NCI-H510A (cell line): Measurements from ENCODE around the gene ITGA7.

ENCODE experiments used
- DNase-seq: peaks from one replicate; lab custom pipeline; 2025; lab: John Stamatoyannopoulos, UW

ITGA7 gene

DNA sequence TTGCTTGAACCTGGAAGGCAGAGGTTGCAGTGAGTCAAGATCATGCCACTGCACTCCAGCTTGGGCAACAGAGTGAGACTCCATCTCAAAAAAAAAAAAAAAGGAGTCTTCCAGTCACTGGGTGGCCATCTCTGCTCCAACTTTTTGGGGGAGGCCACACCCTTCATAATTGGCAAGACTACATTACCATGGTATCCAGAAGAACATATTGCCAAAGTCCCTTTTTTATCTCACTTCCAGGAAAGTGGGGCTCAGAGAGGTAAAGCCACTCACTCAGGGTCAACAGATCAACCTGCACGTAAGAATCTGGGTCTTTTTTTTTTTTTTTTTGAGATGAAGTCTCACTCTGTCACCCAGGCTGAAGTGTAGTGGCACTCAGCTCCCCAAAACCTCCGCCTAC, 26.2 kb upstream of the ITGA7 start:
- no peak for DNase-seq

DNA sequence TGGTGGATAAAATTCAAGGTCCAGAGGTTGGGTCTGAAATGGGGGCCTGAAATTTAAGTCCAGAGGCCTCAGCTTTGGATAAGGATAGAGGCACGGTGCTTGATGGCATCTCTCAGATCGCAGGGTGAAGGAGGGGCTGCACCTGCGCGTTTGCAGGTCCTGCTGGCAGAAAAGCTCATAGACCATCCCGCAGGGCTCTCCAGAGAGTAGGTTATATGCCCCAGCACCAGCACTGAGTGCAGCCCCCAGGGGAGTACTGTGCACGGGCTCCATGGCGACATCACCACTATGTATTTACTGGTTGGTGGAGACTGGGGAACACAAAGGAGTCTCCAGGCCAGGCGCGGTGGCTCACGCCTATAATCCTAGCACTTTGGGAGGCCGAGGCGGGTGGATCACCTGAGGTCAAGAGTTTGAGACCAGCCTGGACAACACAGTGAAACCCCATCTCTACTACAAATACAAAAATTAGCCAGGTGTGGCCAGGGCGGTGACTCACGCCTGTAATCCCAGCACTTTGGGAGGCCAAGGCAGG, 25.4 kb upstream of the ITGA7 start:
- DNase-seq: no peak

- DNase-seq: no peak
These were observed 24.6 kb upstream of the ITGA7 start for GRCh38 chr12:55732288-55732687.

DNA sequence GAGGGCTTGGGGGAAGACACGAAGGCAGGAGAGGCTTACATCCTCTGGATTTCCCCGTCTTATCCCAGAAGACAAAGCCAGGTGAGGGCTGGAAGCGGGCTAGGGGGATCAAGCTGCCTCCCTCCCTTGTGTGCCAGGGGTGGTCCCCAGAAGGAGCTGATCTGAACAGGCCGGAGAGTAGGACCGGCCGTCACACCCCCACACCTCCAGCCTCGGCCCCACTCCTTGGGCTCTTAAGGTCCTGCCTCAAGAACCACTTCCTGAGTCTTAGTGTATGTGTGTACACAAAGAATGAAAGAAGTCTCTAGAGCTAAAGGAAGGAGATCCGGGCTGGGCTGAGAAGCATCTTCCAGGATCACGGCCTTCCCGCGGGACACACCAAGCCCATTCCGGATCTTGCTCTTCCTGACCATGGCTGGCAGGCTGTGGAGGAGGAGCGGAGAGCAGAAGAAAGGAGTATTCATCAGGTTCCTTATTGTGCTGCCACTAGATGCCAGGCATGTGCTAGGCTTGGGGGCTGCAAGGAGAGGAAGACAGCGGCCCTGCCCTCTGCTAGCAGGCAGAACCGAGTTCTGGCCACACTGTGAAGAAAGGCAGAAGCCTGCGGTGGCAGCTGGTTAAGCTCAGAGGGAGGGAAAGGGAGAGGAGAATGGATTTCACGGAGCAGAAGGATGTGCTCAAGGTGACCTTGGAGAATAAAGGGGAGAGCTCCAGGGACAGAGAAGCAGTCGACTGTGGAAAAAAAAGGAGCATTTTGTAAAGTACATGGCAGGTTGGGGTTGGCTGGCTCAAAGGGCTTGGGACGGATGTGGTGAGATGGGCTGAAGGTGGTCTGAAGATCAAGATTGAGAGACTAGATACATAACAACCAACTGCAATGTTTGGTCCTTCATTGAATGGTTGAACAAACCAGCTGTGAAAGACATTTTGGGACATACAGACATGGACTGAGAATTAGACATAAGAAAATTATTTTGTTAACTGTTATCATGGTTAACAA, 22.4 kb upstream of the ITGA7 start:
- DNase-seq: no peak

DNA sequence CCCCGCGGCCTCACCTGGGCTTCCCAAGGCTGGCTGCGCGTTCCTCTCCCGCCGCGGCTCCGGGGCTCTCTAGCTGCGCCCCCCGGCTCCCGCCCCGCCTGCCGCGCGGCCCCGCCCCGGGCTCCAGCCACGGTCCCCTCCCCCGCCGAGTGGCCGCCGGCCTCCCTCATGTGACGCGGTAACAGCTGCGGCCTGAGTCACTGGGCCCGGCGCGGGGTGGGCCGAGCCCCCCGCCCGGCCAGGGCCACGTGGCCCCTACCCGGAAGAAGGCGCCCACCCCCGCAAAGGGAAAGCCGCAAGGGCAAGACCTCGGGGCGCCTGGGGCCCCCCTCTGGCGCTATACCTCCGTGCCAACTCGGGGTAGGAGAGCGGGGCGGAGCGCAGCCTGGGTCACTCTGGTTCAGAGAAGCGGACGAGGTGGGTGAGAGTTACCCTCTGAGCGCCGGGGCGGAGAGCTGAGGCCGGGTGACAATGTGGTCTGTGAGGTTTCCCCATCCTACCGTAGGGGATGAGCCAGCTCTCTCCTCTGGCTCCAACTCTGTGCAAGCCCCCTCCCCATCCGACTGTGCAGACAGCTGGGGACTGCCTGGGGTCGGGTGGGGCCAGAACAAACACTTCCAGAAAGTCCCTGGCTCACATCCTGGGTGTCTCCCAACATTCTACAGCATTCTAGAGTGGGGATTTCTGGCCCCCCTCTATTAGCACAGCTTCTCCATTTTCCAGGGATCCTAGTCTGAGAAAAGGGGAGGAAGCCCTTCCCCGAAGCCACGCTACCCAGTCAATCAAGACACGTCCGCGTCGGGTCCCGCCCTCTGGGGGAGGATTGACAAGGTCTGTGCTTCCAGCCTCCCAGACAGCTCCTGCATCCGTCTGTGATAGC, 21.5 kb upstream of the ITGA7 start, which contains the start of gene CD63:
Gene CD63 (minus strand): TSS at position 71 of the 880 bp plus-strand sequence. CDS start 668 bp downstream, outside the sequence.
- DNase-seq: peak; percentile 86

DNA sequence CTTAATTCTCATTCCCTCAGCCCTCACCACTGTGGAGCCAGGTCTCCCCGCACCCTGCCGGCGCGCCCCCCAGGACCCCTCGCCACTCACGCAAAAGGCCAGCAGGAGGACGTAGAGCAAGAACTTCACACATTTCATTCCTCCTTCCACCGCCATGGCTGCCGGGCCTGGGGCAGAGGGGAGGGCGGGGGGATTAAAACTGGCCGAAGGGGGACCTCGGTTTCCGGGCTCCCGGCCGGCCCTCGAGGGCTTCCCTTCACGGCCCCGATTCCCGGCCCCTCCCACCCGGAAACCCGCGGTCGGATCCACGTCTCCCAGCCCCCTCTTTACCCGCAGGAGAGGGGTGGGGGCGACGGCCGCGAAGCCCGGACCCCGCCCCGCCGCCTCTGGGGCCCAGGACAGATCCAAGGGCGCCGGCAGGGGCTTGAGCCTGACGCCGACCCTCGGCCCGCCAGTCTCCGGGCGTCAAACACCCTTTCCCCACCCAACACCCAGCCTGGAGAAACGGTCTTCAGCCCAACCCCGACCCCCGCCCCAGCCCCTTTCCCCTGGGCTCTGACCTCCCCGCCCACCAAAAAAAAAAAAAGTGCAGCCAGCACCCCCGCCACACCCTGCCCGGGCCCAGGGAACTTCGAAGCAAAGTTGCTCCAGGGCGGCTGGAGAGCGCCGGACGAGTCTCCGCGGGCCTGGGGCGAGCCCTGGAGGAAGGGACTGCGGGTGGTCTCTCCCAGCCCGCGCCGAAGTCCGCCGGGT, 20.7 kb upstream of the ITGA7 start:
- DNase-seq: peak; percentile 56

DNA sequence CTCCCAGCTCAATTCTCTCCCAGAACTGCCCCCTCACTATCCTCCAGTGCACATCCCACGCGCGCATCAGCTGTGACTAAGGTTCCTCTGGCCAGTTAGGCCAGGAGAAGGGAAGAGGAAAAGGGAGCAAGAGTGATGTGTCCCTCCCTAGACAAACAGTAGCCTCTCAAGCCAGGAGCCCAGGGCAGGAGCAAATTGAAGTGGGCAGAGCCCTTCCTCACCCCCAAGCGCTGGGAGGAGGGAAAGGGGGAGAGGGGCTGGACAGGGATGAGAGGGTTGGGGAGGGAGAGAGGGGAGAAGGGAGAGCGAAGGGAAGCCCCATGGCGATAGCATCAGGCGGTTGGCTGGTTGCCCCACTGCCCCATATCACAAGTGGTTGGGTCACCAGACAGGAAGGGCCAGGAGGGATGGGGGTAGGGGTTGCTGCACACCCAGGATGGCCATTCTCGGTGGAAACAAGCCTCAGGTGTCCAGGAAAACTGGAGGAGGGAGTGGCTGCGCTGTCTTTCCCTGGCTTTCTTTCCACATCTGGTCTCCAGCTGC, 20.0 kb upstream of the ITGA7 start:
- no peak for DNase-seq

DNA sequence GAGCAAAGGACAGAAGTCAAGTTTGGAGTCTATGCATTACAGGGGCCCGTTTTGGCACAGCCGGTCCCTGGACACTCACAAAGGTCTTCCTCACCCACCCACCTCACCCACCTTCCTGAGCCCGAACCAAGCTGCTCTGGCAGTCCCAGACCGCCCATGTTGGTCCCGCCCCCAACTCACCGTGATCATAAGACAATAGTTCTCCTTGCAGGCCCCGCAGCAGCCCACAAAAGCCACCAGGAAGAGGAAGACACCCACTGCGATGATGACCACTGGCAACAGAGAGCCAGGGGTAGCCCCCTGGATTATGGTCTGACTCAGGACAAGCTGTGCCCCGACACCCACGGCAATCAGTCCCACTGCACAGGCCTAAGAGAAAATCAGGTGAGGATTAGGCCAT, 19.3 kb upstream of the ITGA7 start:
- no peak for DNase-seq

DNA sequence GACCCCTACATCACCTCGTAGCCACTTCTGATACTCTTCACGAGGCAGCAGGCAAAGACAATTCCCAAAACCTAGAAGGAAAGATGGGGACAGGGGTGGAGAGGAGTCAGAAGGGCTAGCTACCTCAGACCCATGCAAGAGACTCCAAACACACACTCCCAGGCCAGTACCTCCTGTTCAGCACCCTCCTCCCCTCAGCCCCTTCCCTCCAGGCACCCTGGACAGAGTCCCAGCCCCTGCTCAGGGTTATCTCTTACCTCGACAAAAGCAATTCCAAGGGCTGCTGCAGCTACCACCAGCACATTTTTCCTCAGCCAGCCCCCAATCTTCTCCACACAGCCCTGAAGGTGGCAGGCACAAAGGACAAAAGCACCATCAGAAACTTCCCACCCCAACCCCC, 17.9 kb upstream of the ITGA7 start:
- DNase-seq: no peak

DNA sequence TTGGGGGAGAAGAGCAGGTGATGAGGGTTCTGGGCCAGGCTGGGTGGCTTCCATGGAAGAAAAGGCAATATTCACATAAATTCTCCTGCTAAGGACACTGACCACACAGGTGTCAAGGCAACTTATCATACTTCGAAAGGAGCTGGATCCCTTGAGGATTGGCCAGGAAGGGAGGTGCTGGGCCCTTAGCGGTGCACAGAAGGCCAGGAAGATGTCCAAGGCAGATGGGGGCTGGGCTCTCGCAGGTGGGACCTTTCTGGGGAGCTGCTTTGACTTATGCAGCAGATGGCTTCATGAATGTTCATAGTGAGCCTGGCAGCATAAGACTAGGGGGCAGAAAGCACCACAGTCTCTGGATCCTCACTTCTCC, 17.2 kb upstream of the ITGA7 start:
- no peak for DNase-seq

- peak; percentile 24 for DNase-seq
These were observed 16.7 kb upstream of the ITGA7 start for GRCh38 chr12:55724226-55724939.

GRCh38 chr12:55723516-55724225, 16.0 kb upstream of the ITGA7 start:
- DNase-seq: no peak

GRCh38 chr12:55722948-55723347, 15.2 kb upstream of the ITGA7 start:
- DNase-seq: no peak

DNA sequence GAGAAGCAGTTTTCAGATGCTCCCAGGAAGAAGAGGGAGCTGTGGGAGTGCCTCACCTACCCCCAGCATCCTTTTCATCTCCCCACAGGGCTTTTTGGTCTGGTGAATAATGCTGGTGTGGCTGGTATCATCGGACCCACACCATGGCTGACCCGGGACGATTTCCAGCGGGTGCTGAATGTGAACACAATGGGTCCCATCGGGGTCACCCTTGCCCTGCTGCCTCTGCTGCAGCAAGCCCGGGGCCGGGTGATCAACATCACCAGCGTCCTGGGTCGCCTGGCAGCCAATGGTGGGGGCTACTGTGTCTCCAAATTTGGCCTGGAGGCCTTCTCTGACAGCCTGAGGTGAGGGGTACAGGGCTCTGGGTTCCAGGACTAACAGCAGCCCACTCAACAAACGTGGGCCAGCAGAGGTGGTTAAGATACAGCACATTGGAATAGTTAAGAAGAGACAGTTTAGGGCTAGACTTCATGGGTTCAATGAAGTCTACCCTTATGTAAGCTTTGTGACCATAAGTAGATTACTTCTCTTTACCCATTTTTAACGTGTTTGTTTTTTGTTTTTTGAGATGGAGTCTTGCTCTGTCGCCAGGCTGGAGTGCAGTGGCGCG, 14.0 kb upstream of the ITGA7 start:
- DNase-seq: no peak

DNA sequence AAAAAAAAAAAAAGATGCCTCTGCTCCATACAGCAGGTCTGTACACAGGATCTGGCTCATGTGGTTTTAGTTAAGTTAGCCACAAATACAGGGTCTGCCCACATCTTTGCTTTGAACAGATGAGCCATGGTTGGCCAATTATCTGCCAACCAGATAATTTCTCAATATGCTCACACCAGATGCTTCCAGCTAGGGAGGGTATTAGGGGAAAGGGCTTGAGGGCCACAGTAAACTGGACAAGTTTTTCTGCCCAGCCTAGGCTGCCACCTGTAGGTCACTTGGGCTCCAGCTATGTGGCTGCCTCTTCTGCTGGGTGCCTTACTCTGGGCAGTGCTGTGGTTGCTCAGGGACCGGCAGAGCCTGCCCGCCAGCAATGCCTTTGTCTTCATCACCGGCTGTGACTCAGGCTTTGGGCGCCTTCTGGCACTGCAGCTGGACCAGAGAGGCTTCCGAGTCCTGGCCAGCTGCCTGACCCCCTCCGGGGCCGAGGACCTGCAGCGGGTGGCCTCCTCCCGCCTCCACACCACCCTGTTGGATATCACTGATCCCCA, 13.3 kb upstream of the ITGA7 start:
- DNase-seq: no peak

GRCh38 chr12:55720071-55720564, 12.4 kb upstream of the ITGA7 start, which contains the start of gene RDH5:
TSS of gene RDH5 (plus strand) at chr12:55720393. CDS start at chr12:55721185, 792 bp downstream.
- no peak for DNase-seq

DNA sequence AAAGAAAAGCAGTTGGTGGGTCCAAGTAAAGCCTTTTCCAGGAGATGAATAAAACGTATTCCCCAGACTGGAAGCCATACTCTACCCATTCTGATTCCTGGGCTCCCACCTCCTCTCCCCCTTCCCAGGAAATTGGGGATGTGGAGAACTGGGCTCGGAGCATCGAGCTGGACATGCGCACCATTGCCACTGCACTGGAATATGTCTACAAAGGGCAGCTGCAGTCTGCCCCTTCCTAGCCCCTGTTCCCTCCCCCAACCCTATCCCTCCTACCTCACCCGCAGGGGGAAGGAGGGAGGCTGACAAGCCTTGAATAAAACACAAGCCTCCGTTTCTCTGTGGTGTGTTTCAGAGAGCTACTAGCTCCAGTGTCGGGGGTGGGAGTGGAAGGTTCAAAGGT, 11.7 kb upstream of the ITGA7 start:
- DNase-seq: no peak

DNA sequence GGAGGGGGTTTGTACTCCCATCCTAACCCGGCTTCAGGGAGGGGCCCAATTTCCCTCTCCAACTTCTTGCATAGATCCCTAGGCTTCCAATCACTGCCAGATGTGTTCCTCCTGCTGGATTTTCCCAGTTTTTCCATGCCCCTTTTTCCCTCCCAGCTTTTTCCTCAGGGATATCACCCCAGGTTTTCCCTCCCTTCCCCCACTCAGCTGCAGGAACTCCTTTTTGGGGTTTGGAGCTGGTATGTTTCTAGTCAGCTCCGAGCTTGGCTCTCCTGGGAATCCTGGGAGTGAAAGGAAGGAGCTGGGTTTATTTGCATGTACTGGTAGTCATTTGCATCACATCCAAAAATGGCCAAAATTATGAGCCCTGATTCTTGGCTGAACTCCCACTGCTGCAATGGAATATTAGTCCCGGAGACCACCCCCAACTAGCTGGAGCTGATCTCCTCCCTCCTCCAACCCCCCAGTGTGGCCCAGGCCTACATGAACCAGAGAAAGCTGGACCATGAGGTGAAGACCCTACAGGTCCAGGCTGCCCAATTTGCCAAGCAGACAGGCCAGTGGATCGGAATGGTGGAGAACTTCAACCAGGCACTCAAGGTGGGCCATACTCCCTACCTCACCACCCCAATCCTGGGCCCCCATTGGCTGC, 11.0 kb upstream of the ITGA7 start:
- DNase-seq: no peak

DNA sequence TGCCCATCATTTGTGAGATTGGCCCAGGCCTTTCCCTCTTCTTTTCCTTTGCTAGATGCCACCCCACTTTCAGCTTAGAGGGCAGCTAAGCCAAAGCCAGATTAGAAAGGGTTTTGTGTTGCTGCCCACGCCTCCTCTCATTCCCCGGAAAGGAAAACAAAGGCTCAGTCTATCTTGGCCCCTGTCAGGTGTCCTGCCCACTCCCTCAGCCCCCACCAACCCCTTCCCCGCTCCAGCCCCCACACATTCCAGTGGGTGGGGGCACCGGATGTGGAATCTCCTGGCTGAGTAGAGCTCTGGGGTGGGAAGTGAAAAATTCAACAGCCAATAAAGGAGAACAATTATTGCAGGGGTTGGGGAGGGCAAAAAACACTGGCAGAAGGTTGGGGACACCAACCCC, 10.3 kb upstream of the ITGA7 start:
- no peak for DNase-seq
